CD8-positive, alpha-beta memory T cell (primary cell): ENCODE measurements around the gene MT2A. TPM values are rescaled to one million over a fixed set of nuclear protein-coding genes. Genes with fewer than 3 reads are reported as not detected.

ENCODE experiments used
- CTCF ChIA-PET: fragments of 350-600 bp; sonication (Branson Sonifier 250); formaldehyde crosslinking; loops from one replicate; lab custom pipeline; 2021; ENCODE audit warnings: antibody characterized with exemption; lab: Charles Lee
- POLR2A ChIA-PET: fragments of 350-600 bp; sonication (Branson Sonifier 250); formaldehyde crosslinking; loops from one replicate; lab custom pipeline; 2021; ENCODE audit warnings: antibody characterized with exemption; lab: Charles Lee
- DNase-seq, 5 donors: peaks; one replicate each; pipeline versions ENCODE4 v3.0.0 to v3.0.0-alpha.2; 2020 to 2022; ENCODE audit warnings: mixed read lengths in 1 of 5
- H3K27ac ChIP-seq: one replicate; pipeline ENCODE4 v1.7.0; 2013; ENCODE audit warnings: low read depth, mild to moderate bottlenecking, low read length, moderate library complexity
- H3K27me3 ChIP-seq: 2 replicates; pipeline ENCODE4 v1.7.0; 2013; ENCODE audit warnings: low read length, mild to moderate bottlenecking; ENCODE audit not compliant: insufficient read depth, poor library complexity, severe bottlenecking
- H3K36me3 ChIP-seq: 2 replicates; pipeline ENCODE4 v1.7.0; 2013; ENCODE audit warnings: mild to moderate bottlenecking, low read length, moderate library complexity; ENCODE audit not compliant: insufficient read depth
- H3K4me1 ChIP-seq: 2 replicates; pipeline ENCODE4 v1.7.0; 2013; ENCODE audit warnings: mild to moderate bottlenecking, low read length, moderate library complexity; ENCODE audit not compliant: insufficient read depth
- H3K4me3 ChIP-seq: 2 replicates; pipeline ENCODE4 v1.7.0; 2013; ENCODE audit warnings: mild to moderate bottlenecking, low read length
- H3K9me3 ChIP-seq: 2 replicates; pipeline ENCODE4 v1.7.0; 2013; ENCODE audit warnings: mild to moderate bottlenecking, low read length
- H3K27ac Mint-ChIP-seq, 8 donors: one replicate each; pipeline ENCODE4 v1.8.0; 2020 to 2021; ENCODE audit warnings: mixed read lengths in 8 of 8, mild to moderate bottlenecking in 6 of 8, inconsistent platforms in 3 of 8, moderate library complexity in 3 of 8
- H3K27me3 Mint-ChIP-seq, 2 donors: one replicate each; pipeline ENCODE4 v1.8.0; 2020 to 2021; ENCODE audit warnings: mixed read lengths in 2 of 2, mild to moderate bottlenecking in 1 of 2, moderate library complexity in 1 of 2
- H3K36me3 Mint-ChIP-seq, 3 donors: one replicate each; pipeline ENCODE4 v1.8.0; 2020 to 2021; ENCODE audit warnings: mixed read lengths in 3 of 3, inconsistent platforms in 1 of 3, mild to moderate bottlenecking in 1 of 3
- H3K4me1 Mint-ChIP-seq, 3 donors: one replicate each; pipeline ENCODE4 v1.8.0; 2020 to 2021; ENCODE audit warnings: mixed read lengths in 3 of 3, inconsistent platforms in 1 of 3, mild to moderate bottlenecking in 1 of 3
- H3K4me3 Mint-ChIP-seq, 7 donors: one replicate each; pipeline ENCODE4 v1.8.0; 2020 to 2021; ENCODE audit warnings: mixed read lengths in 7 of 7, mild to moderate bottlenecking in 6 of 7, moderate library complexity in 4 of 7, inconsistent platforms in 2 of 7
- H3K9me3 Mint-ChIP-seq, 5 donors: one replicate each; pipeline ENCODE4 v1.8.0; 2020 to 2022; ENCODE audit warnings: mixed read lengths in 5 of 5, mild to moderate bottlenecking in 3 of 5, moderate library complexity in 2 of 5, inconsistent platforms in 1 of 5
- polyA plus RNA-seq: library from polyadenylated mRNA; unstranded; fragments of 300-500 nt; fragmentation: Illumina TruSeq; gene quantifications from one replicate; pipeline ENCODE4 v1.2.3, GENCODE V29; 2021
- total RNA-seq, 2 experiments: library from RNA; stranded (reverse); gene quantifications; one replicate each; pipeline ENCODE4 v1.2.3, GENCODE V29; 2021

Gene MT2A
- total and polyA plus RNA-seq, 3 experiments from 2014 or later: 285 to 435 (median 349) TPM

DNA sequence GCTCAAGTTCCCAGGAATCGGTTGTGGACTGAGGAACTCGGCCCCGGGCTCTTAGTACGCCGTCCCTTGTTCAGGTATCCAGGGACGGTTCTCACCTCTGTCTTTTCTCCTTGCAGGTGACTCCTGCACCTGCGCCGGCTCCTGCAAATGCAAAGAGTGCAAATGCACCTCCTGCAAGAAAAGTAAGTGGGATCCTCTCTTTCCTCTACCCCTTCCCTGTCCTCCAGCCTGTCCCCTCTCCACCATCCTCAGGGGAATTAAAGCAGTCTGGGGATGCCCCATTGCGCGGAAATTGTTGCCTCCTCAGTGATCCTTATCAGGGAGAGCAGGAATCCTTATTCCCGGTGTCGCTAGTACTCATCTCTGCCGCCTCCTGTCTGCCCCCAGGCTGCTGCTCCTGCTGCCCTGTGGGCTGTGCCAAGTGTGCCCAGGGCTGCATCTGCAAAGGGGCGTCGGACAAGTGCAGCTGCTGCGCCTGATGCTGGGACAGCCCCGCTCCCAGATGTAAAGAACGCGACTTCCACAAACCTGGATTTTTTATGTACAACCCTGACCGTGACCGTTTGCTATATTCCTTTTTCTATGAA lies 585 bp downstream of the MT2A start:
- CTCF ChIA-PET: interaction anchor here (0.8 to 6.5 kb wide), 7 partner anchors 8 to 260 kb away, joined by 3 to 29 read pairs (median 5); no protein-coding TSS in a partner anchor
- Histone ChIP-seq H3K4me3 (peak overlapping the region; percentile 98), H3K4me1 (peaks cover 39% of the 10 kb centered on the region), H3K9me3 (no peaks in the 10 kb centered on the region), H3K27me3 (no peaks in the 10 kb centered on the region), H3K36me3 (no peaks in the 10 kb centered on the region), H3K27ac (peak overlapping the region; percentile 52)
- peak in 1 of 5 donors; percentile 49 for DNase-seq
- POLR2A ChIA-PET: interaction anchor here (0.6 to 1.6 kb wide), 7 partner anchors 8 to 99 kb away, joined by 3 to 5 read pairs (median 4); partner anchors contain the start of gene MT1E
- Mint-ChIP-seq H3K27ac (peak overlapping the region; percentile 82 to 98 (median 96)), H3K36me3 (peaks cover 0 to 8% (median 0%) of the 10 kb centered on the region in 3 donors), H3K9me3 (no peaks in the 10 kb centered on the region), H3K4me1 (peaks cover 46 to 51% (median 48%) of the 10 kb centered on the region in 3 donors), H3K4me3 (peak overlapping the region; percentile 89 to 99 (median 95)), H3K27me3 (no peaks in the 10 kb centered on the region)

DNA sequence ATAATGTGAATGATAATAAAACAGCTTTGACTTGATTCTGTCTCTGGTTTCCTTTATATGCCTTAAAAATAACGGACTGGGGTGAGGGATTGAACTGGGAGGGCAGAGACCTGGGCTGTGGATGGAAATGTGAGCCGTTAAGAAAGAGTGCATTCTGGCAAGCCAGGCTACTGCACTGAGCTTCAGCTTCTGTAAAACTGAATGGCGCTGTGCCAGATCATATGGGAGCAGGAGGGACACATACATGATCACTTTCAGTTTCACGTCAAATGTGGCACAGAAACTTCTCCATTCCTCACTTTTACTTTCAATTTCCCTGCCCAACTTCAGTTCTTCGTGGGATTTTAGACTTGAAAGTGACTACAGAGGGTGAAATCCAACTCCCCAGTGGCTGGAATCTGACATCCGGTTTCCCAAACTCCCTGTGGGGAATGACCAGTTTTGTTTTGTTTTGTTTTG lies 1.1 kb downstream of the MT2A start:
- H3K27ac ChIP-seq: peak overlapping the region; percentile 52
- Mint-ChIP-seq H3K27me3 (no peaks in the 10 kb centered on the region), H3K27ac (peak overlapping the region; percentile 82 to 98 (median 96)), H3K36me3 (peaks cover 0 to 8% (median 0%) of the 10 kb centered on the region in 3 donors), H3K9me3 (no peaks in the 10 kb centered on the region), H3K4me1 (peaks cover 46 to 51% (median 48%) of the 10 kb centered on the region in 3 donors), H3K4me3 (peak overlapping the region; percentile 89 to 99 (median 95))
- peak; percentile 45 to 86 (median 78) for DNase-seq
- H3K4me1 ChIP-seq: peaks cover 39% of the 10 kb centered on the region
- H3K9me3 ChIP-seq: no peaks in the 10 kb centered on the region
- H3K36me3 ChIP-seq: no peaks in the 10 kb centered on the region
- no peaks in the 10 kb centered on the region for H3K27me3 ChIP-seq
- ChIA-PET POLR2A (interaction anchor here (1.2 to 1.6 kb wide), 2 partner anchors 14 to 34 kb away, joined by 3 to 5 read pairs; no protein-coding TSS in a partner anchor), CTCF (interaction anchor here (0.8 to 6.5 kb wide), 4 partner anchors 8 to 92 kb away, joined by 3 to 29 read pairs (median 11); no protein-coding TSS in a partner anchor)
- H3K4me3 ChIP-seq: peak overlapping the region; percentile 98

- ChIA-PET POLR2A (interaction anchor here (1.2 to 1.5 kb wide), 2 partner anchors 13 to 33 kb away, joined by 3 to 5 read pairs; no protein-coding TSS in a partner anchor), CTCF (interaction anchor here (0.8 to 6.5 kb wide), 8 partner anchors 9 to 92 kb away, joined by 3 to 29 read pairs (median 5); no protein-coding TSS in a partner anchor)
- Histone ChIP-seq H3K4me1 (peaks cover 39% of the 10 kb centered on the region), H3K27me3 (no peaks in the 10 kb centered on the region), H3K4me3 (peak overlapping the region; percentile 98), H3K9me3 (no peaks in the 10 kb centered on the region), H3K36me3 (no peaks in the 10 kb centered on the region), H3K27ac (peak overlapping the region; percentile 52)
- Mint-ChIP-seq H3K4me1 (peaks cover 46 to 51% (median 48%) of the 10 kb centered on the region in 3 donors), H3K27ac (peak overlapping the region; percentile 82 to 98 (median 96)), H3K36me3 (peaks cover 0 to 8% (median 0%) of the 10 kb centered on the region in 3 donors), H3K27me3 (no peaks in the 10 kb centered on the region), H3K4me3 (peak overlapping the region; percentile 89 to 99 (median 95)), H3K9me3 (no peaks in the 10 kb centered on the region)
- peak; percentile 46 to 78 (median 75) for DNase-seq
These were observed 1.7 kb downstream of the MT2A start for GRCh38 chr16:56610017-56610608.

- peak overlapping the region; percentile 86 to 99 (median 95) for H3K4me3 Mint-ChIP-seq
- H3K4me1 Mint-ChIP-seq: peaks cover 46 to 51% (median 48%) of the 10 kb centered on the region in 3 donors
- no peaks in the 10 kb centered on the region for H3K9me3 Mint-ChIP-seq
- H3K27ac Mint-ChIP-seq: peak overlapping the region; percentile 82 to 98 (median 96)
- Histone ChIP-seq H3K4me1 (peaks cover 39% of the 10 kb centered on the region), H3K36me3 (no peaks in the 10 kb centered on the region), H3K9me3 (no peaks in the 10 kb centered on the region), H3K27ac (peak overlapping the region; percentile 52), H3K4me3 (no peak overlapping the region), H3K27me3 (no peaks in the 10 kb centered on the region)
- peaks cover 0 to 8% (median 0%) of the 10 kb centered on the region in 3 donors for H3K36me3 Mint-ChIP-seq
- H3K27me3 Mint-ChIP-seq: no peaks in the 10 kb centered on the region
- ChIA-PET POLR2A (interaction anchor here (1.2 to 1.5 kb wide), 2 partner anchors 13 to 33 kb away, joined by 3 to 5 read pairs; no protein-coding TSS in a partner anchor), CTCF (interaction anchor here (0.9 to 4.5 kb wide), 7 partner anchors 10 to 91 kb away, joined by 3 to 18 read pairs (median 6); no protein-coding TSS in a partner anchor)
- DNase-seq: peak in 1 of 5 donors; percentile 19
These were observed 2.3 kb downstream of the MT2A start for GRCh38 chr16:56610609-56611111.

DNA sequence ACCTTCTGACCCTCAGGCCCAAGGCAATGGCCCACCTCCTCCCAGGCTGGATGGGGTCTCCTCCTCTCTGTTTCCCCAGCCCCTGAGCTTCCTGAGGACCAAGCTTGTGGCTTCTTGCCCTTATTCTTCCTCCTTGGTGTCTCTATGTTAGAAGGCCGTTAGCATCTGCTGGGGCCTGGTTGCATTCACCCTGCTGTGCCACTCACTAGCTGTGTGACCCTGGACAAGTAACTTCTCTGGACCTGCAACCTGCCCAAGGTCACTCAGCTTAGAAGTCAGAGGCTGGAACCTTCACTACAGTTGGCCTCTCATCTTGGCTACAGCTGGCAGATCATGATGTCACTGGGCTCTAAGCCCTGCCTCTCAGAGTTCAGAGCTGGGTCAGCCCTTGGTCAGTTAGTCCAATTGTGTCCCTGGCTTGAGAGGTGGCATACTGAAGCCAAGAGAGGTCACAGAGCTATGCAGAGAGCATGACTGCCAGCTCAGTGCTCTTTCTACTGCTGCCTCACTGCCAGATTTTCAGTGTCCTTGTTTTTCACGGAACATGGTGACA lies 3.0 kb downstream of the MT2A start:
- Histone ChIP-seq H3K27ac (no peak overlapping the region), H3K4me1 (peaks cover 39% of the 10 kb centered on the region), H3K9me3 (no peaks in the 10 kb centered on the region), H3K27me3 (no peaks in the 10 kb centered on the region), H3K4me3 (no peak overlapping the region), H3K36me3 (no peaks in the 10 kb centered on the region)
- CTCF ChIA-PET: interaction anchor here (0.9 to 4.5 kb wide), 6 partner anchors 10 to 90 kb away, joined by 3 to 18 read pairs (median 6); no protein-coding TSS in a partner anchor
- H3K4me1 Mint-ChIP-seq: peaks cover 46 to 50% (median 48%) of the 10 kb centered on the region in 3 donors
- DNase-seq: no peak
- H3K27ac Mint-ChIP-seq: peak overlapping the region; percentile 82 to 98 (median 96)
- peaks cover 0 to 8% (median 0%) of the 10 kb centered on the region in 3 donors for H3K36me3 Mint-ChIP-seq
- H3K27me3 Mint-ChIP-seq: no peaks in the 10 kb centered on the region
- POLR2A ChIA-PET: interaction anchor here (1.0 to 1.5 kb wide), 2 partner anchors 12 to 71 kb away, joined by 3 read pairs; partner anchors contain the start of gene MT1X
- H3K9me3 Mint-ChIP-seq: no peaks in the 10 kb centered on the region
- peak overlapping the region in 4 of 7 donors; percentile 54 to 98 (median 82) for H3K4me3 Mint-ChIP-seq

GRCh38 chr16:56613706-56614105 lies 5.3 kb downstream of the MT2A start:
- Histone ChIP-seq H3K4me1 (peaks cover 28% of the 10 kb centered on the region), H3K36me3 (no peaks in the 10 kb centered on the region), H3K27me3 (peaks cover 8% of the 10 kb centered on the region), H3K9me3 (no peaks in the 10 kb centered on the region), H3K27ac (no peak overlapping the region), H3K4me3 (no peak overlapping the region)
- POLR2A ChIA-PET: no interaction called here
- Mint-ChIP-seq H3K9me3 (no peaks in the 10 kb centered on the region), H3K36me3 (peaks cover 0 to 5% (median 0%) of the 10 kb centered on the region in 3 donors), H3K27me3 (peaks cover 2 to 11% of the 10 kb centered on the region in 2 donors), H3K4me3 (peak overlapping the region in 1 of 7 donors; percentile 24), H3K4me1 (peaks cover 32 to 43% (median 35%) of the 10 kb centered on the region in 3 donors), H3K27ac (no peak overlapping the region)
- CTCF ChIA-PET: interaction anchor here (1.0 to 1.2 kb wide), 2 partner anchors 12 to 100 kb away, joined by 3 to 4 read pairs; partner anchors contain the start of gene MT1E
- no peak for DNase-seq

- H3K4me1 Mint-ChIP-seq: peaks cover 23 to 34% (median 26%) of the 10 kb centered on the region in 3 donors
- peaks cover 2 to 11% of the 10 kb centered on the region in 2 donors for H3K27me3 Mint-ChIP-seq
- peak overlapping the region in 1 of 7 donors; percentile 24 for H3K4me3 Mint-ChIP-seq
- no peak overlapping the region for H3K4me3 ChIP-seq
- CTCF ChIA-PET: no interaction called here
- H3K4me1 ChIP-seq: peaks cover 24% of the 10 kb centered on the region
- peak overlapping the region in 1 of 8 donors; percentile 56 for H3K27ac Mint-ChIP-seq
- POLR2A ChIA-PET: no interaction called here
- H3K36me3 ChIP-seq: no peaks in the 10 kb centered on the region
- H3K9me3 Mint-ChIP-seq: no peaks in the 10 kb centered on the region
- no peaks in the 10 kb centered on the region for H3K9me3 ChIP-seq
- no peak overlapping the region for H3K27ac ChIP-seq
- DNase-seq: no peak
- no peaks in the 10 kb centered on the region for H3K36me3 Mint-ChIP-seq
- peaks cover 8% of the 10 kb centered on the region for H3K27me3 ChIP-seq
These were observed 6.2 kb downstream of the MT2A start for GRCh38 chr16:56614549-56614991.
